Right ventricle myocardium superior (tissue), 1 donor: ENCODE measurements around the gene ARCN1. TPM values are rescaled to one million over a fixed set of nuclear protein-coding genes. Genes with fewer than 3 reads are reported as not detected.
A peak's percentile ranks its signal among the peaks of the same experiment; 100 is the strongest.
"Not testable (repeated sequence)": the region's sequence is repeated elsewhere in the genome, so short reads cannot be mapped to it uniquely, and the experiment has no call there.

Experiments used
- ATAC-seq: fragments of 200-7000 bp; cut with Tn5 transposase; one replicate; pipeline ENCODE4 v1.9.1; 2020; ENCODE audit warnings: mild to moderate bottlenecking; ENCODE audit not compliant: poor library complexity
- DNase-seq: peaks from one replicate; pipeline ENCODE4 v3.0.0-alpha.2; 2020
- intact Hi-C: fragments of 100-400 bp; cut with DNase I; formaldehyde crosslinking; loops from one replicate; pipeline ENCODE4 v1.11.2; 2022
- total RNA-seq: library from RNA; stranded (reverse); fragmentation: NEBNext Ultra II Directional; extraction: Animal tissue kit (Norgen Biotek cat#: 25700); gene quantifications from one replicate; pipeline ENCODE4 v1.2.1, GENCODE V29; 2021
- donor health status: DM: no; HTN: yes; CAD: no; lungs with severe emphysema.

ARCN1 gene
- total RNA-seq, 1 donor from 2014 or later, result 80.7 TPM

DNA sequence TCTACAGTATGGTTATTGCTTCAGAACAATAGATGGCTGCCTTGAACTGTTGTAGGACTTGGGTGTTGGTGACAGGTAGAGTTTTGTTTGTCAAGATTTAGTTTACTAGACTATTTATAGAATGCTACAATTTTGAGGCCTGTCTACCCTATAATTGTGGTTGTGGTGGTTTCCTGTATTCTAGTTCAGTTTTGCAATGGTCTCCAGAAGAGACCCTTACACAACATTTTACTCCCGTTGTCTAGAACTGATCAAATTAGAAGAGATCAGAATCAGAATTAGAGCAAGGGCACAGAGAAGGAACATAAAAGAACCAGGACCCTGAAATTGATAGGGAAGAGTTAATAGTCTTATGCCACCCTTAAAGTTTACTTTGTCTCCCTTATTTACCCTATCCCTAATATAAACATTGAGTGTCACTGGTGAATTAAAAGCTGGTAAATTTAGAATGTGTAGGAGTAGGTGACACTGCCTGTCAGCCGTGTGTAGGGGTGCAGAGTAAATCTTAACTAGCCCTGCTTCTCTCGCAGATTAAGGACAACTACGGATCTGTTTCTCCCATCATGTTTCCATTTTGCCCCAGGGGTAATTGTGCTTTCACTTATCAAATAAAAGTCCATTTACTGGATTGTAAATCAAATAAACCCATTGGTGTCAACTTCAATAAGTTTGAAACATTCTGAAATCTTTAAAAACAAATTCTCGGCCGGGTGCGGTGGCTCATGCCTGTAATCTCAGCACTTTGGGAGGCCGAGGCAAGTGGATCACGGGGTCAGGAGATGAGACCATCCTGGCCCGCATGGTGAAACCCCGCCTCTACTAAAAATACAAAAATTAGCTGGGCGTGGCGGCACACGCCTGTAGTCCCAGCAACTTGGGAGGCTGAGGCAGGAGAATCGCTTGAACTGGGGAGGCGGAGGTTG lies 24.3 kb downstream of the ARCN1 start:
- DNase-seq, result no peak
- intact Hi-C loops, result no loop called here
- no peak for ATAC-seq

DNA sequence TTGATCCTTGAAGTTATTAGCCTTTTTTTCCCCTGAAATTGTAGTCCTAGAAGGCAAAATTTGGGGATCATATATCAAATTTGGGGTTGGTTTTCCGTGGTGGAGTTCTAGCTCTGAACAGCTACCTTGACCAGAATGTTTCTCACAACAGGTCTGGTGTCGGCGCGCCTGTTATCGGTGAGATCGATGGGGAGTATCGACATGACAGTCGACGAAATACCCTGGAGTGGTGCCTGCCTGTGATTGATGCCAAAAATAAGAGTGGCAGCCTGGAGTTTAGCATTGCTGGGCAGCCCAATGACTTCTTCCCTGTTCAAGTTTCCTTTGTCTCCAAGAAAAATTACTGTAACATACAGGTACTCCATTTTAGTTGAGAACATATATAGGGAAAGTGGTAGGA lies 25.3 kb downstream of the ARCN1 start:
- no peak for ATAC-seq
- DNase-seq, result no peak
- intact Hi-C loops, result no loop called here

DNA sequence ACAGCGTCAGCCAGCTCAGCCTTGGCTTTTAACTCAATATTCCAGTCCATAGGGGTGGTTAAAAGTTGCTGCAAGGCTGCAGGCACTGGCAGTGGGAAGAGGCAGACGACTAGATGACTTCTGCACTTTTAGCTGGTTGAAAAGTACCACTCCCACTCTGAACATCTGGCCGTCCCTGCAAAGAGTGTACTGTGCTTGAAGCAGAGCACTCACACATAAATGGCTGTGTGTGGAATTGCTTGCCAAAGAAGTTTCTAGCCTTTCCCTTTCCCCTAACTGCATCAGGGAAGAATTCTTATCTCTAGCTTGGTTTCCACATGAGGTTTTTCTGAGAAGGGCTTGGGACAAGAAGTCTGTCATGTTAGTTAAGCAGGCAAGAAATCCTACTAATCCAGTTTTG lies 30.1 kb downstream of the ARCN1 start:
- peak; percentile 64 for DNase-seq
- peak; percentile 56 for ATAC-seq
- intact Hi-C loops, result no loop called here

DNA sequence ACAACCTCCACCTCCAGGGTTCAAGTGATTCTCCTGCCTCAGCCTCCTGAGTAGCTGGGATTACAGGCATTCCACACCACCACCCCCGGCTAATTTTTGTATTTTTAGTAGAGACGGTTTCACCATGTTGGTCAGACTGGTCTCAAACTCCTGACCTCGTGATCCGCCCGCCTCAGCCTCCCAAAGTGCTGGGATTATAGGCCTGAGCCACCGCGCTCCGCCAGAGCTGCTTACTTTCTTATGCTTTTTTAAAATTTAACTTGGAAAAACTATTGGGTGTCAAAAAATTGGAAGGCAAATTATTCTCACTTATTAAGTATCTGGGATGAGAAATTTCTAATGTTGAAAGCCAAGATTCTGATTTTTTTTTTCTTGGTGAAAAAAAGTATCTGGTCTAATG lies 31.5 kb downstream of the ARCN1 start:
- ATAC-seq, DNase-seq, intact Hi-C loops: not testable (repeated sequence)

DNA sequence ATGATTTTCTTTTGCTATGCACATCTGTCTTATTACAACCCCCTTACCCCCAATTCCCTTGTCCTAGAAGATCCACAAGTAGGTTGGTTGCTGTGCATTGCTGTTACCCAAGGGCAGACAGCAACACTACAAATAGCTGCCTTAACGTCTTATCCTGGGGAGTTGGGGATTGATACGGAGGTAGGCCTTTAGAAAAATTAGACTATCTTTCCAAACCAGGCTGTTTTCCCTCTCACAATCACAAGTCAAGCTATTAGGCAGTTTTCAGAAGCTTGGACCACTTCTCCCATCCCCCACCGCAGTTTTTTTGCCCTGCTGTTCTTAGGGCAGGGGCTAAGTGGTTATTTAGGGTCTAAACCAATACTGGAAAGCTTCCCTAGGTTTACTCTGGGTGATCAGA lies 32.4 kb downstream of the ARCN1 start:
- no peak for ATAC-seq
- intact Hi-C loops, result no loop called here
- DNase-seq, result no peak

DNA sequence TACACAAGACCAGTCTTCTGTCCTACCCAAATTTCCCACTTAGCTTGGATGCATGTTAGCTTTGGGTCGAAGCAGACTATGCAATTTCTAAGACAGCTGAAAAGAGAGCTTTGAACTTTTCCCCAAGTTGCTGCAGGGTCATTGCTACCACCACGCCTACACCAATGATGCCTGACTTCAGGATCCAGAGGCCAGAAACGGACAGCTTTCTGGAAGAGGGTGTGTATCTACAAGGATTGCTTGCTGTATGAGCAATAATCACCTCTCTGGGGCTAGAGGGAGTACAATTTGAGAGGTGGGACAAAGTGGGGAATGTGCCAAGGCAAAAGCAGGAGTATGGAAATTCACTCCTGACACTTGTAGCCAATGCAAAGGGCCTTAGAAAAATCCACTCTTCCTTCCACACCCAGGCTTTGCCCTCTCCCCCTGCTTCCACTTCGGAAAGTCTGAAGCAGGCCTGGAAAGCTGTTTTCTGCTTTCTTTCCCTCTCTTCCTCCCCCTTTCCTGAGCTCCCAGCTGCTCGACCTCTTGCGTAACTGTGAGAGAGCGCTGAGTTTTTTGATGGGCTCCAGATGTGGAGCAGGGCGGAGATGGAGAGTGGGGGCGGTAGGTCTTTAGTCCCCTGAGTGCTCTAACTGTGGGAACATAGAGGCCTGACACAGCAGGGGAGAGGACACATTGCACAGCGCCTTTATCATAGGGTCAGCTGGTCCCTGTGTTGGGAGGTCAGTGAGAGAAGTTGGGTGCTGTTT lies 33.1 kb downstream of the ARCN1 start:
- peak; percentile 54 for ATAC-seq
- DNase-seq, result peak; percentile 84
- intact Hi-C loops, result no loop called here

DNA sequence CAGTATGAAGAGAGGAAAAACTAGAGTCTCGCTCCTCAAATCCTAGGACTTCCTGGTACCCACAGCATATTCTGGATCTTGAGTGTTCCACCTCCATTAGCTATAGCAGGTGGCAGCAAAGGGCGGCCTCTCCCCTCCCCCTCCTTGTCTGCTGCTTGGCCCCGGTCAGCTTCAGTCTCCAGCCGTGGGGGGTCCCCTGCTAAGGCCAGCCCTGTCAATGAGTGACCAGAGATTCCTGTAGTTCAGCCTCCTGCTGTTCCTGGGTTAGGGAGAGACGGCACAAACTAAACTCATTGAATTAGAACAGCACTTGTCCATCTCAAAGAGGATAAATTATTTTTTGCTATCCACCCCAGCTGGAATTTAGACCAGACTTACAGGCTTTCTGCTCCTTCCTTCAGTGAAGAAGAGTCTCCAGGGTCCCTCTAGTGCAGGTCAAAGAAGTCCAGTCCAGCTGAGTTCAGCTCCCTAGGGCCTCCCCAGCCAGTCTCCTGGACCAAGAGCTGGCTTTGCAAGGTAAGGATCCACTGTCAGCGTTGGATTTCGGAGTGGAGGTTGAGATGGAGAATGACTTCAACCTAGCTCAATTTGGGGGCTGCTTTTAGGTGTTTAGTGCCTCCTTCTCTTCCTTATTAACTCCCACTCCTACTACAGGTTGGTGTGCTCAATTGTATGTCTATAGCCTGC lies 34.1 kb downstream of the ARCN1 start:
- peak; percentile 63 for DNase-seq
- intact Hi-C loops, result no loop called here
- ATAC-seq, result no peak

DNA sequence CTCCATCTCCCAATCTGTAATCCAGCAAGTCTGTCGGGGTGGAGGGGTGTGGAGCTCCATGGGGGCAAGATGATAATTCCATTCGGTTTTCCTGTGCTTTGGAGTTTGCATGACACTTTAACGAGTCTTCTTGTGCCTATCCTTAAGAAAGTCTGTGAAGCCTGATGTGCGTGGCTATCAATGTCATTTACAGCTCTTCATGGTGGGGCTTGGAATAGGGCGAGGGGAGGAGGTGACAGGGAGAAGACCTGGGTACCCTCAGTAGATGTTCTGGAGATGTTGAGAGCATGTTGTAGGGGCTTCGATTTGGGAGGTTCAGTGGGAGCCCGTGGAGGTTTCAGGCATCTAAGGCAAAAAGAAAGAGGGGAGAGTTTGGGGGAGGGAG lies 34.6 kb downstream of the ARCN1 start:
- no peak for DNase-seq

DNA sequence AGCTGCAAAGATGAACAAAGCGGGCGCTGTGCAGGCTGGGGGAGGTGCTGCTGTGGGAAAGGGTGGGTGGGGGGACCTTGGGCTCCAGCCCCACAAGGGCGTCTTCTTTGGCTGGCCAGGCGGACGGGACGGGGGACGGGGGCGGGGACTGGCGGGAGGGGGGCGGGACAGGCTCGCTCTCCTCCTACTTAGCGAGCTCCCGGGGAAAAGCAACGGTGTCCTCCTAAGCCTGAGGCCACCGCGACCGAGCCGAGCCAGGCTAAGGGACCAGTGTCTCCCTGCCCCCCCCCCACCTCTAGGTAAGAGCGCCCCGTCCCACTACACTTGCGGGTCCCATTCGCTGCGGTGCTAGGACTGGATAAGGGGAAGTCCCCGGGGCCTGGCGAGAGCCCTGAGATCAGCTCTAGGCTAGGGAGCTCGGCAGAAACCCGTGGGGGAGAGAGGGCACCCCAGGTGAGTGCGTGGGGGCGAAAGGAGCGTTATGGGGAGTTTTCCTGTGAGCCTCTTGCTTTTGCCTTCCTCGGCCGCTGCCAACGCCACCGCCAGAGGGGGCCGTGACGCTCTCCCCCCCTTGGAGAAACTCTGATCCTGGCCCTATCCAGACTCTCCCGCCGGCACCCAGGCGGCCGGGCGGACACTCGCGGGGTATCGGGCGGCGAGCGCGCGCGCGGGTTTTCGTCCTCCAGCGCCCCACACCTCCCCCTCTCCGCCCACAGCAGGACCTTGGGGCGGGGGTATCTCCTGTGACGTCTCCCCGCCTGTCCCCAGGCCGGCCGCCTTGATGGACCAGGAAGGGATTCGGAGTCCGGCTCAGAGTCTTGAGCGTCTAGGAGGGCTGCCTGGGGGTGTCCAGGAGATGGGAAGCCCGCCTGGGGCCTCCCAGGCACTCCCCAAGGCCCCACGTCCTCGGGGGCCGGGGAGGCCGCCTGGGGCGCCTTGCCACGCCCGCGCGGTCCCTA lies 35.5 kb downstream of the ARCN1 start, which contains the start of gene PHLDB1:
PHLDB1 (plus strand) TSS at position 215 of the 959 bp plus-strand sequence. CDS start 6,222 bp downstream, outside the sequence.
- intact Hi-C loops, result no loop called here
- ATAC-seq, result peak; percentile 47
- peak; percentile 83 for DNase-seq

More for the DNA sequence above, 34.6 kb downstream of the ARCN1 start:
- no peak for ATAC-seq
- intact Hi-C loops, result no loop called here

DNA sequence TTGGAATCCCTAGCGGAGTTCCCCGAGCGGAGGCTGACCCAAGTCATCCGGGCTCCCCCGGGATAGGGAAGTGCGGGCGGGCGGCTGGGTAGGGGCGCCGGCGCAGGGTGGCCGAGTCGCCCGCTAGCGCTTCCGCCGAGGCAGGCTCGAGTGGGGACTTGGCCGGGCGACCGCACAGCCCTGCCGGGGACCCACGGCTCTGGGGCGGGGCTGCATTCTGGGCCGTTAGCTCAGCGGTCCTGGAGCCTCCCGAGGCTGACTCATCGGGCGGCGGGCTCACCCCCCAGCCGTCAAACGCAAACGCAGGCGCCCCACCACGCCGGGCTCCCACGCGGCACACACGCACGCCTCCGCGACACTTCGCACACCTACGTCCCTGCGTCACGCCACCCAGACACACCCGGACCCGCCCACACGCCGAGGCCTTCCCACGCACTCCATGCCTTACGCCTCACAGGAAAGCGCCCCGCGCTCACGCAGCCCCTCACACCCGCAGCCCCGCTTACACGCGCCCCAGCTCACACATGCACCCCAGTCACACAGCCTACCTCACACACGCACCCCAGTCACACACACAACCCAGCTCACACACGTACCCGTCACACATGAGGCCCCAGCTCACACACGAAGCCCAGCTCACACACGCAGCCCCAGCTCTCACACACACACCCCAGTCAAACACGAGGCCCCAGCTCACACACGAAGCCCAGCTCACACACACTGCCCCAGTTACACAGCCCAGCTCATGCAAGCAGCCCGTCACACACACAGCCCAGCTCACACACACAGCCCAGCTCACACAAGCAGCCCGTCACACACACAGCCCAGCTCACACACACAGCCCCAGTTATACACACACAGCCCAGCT lies 36.4 kb downstream of the ARCN1 start:
- DNase-seq (peak; percentile 86), ATAC-seq (peak; percentile 47)
- intact Hi-C loops, result no loop called here

DNA sequence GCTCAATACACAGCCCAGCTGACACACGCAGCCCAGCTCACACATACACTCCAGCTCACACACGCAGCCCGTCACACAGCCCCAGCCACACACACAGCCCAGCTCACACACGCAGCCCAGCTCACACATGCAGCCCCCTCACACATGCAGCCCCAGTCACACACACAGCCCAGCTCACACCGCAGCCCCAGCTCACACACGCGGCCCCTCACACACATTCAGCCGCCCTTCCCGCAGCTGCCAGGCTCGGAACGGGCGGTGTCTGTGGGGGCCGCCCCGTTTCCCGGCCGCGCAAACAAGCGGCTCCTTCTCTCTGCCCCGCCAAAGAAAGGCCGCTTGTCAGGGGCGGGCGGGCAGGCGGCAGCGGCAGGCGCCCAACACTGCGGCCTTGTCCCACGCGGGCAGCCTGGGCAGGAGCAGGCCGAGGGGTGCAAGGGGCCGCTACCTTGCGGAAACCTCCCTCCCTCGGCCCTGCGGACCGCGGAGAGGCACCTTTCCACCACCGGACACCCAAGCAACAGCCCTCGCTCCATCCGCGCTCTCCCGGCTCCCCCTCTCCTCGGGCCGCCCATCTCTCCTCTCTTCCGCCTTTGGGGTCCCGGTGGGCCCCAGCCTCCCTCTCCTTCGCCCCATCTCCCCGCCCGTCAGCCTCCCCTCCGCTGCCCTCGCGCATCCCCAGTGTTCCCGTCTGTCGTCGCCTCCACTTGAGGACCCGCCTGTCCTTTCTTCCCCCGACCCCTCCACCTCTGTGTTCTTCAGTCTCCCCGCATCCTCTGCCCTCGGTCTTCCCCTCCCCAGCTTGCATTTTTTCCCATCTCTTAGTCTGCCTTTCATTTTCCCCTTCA lies 37.4 kb downstream of the ARCN1 start:
- no peak for DNase-seq
- intact Hi-C loops, result loop anchor here (5.0 kb wide), 1 partner anchor 48 kb away; no protein-coding TSS in a partner anchor
- ATAC-seq, result no peak

DNA sequence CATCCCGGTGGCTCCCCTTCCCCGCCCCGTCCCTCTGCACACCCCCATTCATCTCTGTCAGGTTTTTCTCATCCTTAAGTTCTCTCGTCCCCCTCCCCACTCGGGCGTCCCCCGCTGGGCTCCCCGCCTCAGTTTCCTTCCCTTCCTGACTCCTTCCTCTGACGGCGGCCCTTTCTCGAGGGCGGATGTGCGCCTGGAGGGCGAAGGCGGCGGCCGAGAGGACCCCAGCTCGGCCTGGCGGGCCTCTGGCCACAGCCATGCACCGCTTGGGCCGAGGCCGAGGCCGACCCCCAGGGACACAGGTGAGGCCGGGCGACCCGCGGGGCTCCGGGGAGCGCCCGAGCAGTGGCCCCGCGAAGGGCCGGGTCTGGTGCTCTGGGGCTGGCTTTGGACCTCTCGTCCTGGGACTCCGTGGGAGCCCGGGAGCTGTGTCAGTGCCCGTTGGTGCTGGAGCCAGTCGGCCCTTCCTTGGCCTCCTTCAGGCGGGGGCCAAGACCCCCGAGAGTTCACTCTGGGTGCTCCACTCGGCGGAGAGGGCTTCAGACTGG lies 38.1 kb downstream of the ARCN1 start:
- no peak for DNase-seq
- no peak for ATAC-seq
- intact Hi-C loops, result loop anchor here (5.0 kb wide), 1 partner anchor 47 kb away; no protein-coding TSS in a partner anchor

DNA sequence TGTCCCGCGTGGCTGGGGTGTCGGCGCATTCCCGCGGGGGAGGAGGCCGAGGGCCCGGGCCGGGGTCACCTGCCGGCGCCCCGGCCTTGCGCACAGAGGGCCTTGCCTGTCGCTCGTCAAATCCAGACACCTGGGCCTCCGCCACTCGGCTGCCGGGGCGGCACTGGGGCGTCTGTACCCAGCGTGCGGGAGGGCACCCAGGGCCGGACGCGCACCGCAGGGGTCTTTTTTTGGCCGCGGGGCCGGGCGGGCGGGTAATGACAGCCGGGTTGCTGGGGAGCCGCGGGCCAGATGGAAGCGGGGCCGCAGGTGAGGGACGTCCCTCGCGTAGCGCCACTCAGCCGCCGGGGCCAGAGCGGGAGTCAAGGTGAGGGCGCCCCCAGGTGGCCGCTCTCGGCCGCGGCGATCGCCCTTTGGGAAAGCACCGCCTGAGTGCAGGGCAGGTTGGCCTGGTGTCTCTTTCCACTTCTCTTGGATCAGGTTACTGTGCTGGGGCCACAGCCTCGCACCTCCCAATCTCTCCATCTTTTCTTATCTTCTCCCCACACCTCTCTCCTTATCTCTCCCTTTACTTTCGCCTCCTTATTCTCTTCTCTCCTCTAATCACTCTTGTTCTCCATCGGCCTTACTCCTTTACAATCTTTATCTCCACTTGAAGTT lies 38.7 kb downstream of the ARCN1 start:
- intact Hi-C loops, result loop anchor here (5.0 kb wide), 1 partner anchor 46 kb away; no protein-coding TSS in a partner anchor
- ATAC-seq (peak; percentile 54), DNase-seq (peak; percentile 90)

DNA sequence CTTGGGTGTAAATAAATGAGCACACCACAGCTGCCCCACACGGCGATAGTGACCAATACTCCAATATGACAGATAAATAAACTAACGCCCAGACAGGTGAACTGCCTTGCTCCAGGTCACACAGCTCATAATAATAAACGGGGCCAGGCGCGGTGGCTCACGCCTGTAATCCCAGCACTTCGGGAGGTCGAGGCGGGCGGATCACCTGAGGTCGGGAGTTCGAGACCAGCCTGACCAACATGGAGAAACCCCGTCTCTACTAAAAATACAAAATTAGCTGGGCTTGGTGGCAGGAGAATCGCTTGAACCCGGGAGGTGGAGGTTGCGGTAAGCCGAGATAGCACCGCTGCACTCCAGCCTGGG lies 39.2 kb downstream of the ARCN1 start:
- not testable (repeated sequence) for ATAC-seq, DNase-seq
- intact Hi-C loops, result loop anchor here (5.0 kb wide), 1 partner anchor 46 kb away; no protein-coding TSS in a partner anchor

DNA sequence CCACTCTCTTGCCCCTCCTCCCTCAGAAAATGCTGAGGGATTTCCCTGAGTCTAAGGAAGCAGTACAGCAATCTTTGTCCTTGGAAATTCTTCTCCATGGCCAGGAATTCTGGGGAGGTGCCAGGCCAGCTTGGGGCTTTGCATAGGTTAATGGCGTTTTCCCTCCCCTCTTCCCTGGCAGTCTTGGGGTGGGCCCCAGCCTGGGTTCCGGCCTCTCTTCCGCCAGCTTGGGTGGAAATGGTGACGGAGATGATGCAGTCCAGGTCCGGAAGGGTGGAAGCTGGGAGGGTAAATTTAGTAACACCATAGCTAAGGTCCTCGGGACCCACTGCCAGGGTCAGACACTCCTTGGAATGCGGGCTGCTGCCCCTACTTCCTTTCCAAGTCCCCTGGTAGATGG lies 40.2 kb downstream of the ARCN1 start:
- intact Hi-C loops, result loop anchor here (5.0 kb wide), 1 partner anchor 45 kb away; no protein-coding TSS in a partner anchor
- ATAC-seq (no peak), DNase-seq (peak; percentile 77)
